IPS-NIHi7 (cell line): ENCODE data around the gene CD300LG.
A peak's percentile ranks its signal among the peaks of the same experiment; 100 is the strongest.

Source experiments
- DNase-seq: peaks from one replicate; pipeline ENCODE4 v3.0.0; 2012; ENCODE audit warnings: mixed read lengths; ENCODE audit errors: extremely low spot score

CD300LG gene

DNA sequence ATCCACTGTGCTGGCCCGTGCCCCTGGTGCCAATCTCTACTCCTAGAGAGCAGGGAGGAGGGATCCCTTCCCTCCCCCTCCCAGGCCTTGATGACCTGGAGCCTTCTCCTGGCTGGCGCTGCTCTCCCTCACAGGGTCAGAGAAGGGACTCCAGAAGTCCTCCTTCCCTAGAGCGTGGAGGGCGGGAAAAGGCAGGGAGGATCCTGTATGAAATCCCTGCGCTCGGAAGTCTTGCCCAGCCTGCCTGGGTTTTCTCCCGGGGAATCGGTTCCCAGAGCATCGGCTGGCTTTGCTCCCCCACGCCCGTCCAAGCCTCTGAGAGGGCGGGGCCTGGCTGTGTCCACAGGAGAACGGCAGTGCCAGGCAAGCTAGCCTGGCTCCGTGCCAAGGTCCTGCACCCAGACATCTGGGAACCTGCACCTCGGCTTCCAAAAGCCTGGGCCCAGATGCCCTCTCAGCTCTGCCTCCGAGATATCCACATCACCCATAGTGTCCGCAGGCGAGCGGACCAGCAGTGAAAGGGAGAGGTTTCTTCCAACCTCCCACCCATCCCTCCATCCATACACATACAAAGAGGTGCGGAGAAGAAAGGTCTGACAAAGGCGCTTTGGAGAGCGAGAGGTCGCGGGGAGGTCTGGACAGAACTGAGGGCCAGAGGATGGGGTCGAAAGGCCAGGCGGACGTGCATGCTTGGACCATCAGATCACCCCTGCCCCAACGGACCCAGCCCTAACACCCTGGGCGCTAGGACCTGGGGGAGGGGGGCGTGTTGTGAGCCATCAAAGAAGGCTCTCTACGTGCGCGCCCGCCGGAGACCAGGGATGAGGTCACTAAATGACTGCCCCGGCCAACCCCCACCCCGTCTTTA lies 59.2 kb downstream of the CD300LG start:
- peak; percentile 82 for DNase-seq

GRCh38 chr17:43906951-43907424 lies 60.0 kb downstream of the CD300LG start:
- DNase-seq, result no peak

- DNase-seq, result peak; percentile 85
These were observed 60.5 kb downstream of the CD300LG start, which contains the start of gene MPP2 for GRCh38 chr17:43907425-43907981. TSS of gene MPP2 (minus strand) at chr17:43907536. CDS start at chr17:43904460, 3,076 bp downstream.

DNA sequence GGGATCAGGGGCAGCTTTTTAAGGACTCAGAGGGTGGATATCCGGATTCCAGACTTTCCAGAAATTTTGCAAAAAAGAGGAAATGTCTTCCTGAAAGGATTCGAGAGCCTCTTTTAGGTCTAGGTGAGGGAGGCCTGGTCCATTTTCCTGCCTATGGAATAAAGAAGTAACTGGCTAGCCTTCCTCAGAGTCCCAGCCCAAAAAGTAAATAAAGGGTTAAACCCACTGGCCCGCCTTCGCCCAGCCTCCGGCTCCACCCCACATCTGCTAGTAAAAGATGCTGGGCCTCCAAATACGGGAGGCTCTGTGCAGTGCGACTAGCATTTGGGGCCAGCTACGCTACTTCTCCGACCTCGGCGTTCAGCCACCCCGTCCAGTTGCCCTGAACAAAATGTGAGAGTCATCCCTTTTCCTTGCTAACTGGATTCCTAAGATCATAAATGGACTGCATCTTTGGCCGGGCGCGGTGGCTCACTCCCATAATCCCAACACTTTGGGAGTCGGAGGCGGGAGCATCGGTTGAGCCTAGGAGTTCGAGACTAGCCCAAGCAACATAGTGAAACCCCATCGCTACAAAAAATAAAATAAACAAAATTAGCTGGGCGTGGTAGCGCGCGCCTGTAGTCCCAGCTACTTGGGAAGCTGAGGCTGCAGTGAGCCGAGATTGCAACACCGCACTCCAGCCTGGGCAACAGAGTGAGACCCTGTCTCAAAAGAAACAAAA lies 61.2 kb downstream of the CD300LG start:
- DNase-seq, result peak; percentile 81

DNA sequence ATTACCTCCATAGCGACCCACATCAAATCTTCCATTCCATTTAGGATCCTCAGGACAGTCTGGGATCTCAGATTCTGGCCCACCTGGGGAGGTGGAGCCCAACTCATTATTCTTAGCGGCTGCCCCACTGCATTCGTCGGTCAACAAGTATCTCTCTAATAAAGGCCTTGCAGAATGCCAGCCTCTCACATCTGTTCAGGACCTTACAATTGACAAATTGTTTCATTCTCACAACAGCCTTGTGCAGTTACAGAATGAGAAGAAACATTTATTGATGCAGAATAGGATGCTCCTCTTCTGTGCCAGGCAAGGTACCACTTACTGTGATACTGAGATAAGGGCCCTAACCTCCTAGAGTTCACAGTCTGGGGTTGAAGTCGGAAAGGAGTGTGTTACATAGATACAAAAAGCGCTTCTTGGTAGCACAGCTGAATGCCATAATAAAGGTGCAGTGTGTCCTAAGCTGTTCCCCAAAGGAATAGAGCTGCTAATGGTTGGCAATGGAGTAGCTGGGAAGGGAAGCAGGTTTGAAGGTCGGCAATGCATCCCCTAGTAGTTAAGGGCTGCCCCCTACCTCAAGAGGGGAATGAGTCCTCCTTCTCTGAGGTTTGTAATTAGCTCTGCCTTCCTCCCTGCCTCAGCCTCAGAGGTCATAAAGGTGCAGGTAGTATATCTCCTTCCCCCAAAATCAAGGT lies 62.7 kb downstream of the CD300LG start:
- DNase-seq, result no peak

GRCh38 chr17:43911904-43912303 lies 64.9 kb downstream of the CD300LG start:
- DNase-seq, result no peak

DNA sequence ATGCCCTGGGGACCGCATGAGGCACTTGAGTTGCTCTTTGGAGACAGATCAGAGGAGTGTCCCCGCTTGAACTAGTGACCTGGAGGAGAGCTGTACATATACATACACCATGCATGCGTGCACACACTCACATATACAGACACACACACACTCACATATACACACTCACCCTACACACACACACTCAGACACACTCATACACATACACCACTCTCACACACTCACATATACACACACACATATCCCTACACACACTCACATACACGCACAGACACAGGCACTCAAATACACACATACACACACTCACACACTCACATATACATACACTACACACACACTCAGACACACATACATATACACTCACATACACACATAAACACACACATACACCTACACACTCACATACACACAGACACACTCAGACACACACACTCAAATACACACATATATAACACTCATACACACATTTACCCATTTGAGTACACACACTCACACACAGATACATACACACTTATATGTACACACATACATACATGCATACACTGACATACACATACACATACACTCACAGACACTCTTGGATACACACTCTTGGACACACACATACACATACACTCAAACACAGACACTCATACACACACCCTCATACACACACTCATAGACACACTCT lies 65.8 kb downstream of the CD300LG start:
- no peak for DNase-seq
